Measurements from ENCODE around the gene SH2D1B.
A peak's percentile ranks its signal among the peaks of the same experiment; 100 is the strongest.
"Not testable (repeated sequence)": the region's sequence is repeated elsewhere in the genome, so short reads cannot be mapped to it uniquely, and the experiment has no call there.

SH2D1B gene

GRCh38 chr1:162366671-162367070, 45.3 kb downstream of the SH2D1B start:
- peak overlapping the region; percentile 15 to 46 (median 28) for H3K4me3 ChIP-seq

GRCh38 chr1:162366149-162366548, 45.8 kb downstream of the SH2D1B start:
- Histone ChIP-seq H3K4me3 (no peak overlapping the region), H3K27ac (no peak overlapping the region)

More at GRCh38 chr1:162366671-162367070, 45.3 kb downstream of the SH2D1B start:
- peak overlapping the region in 1 of 21 experiments; percentile 76 for H3K27ac ChIP-seq

GRCh38 chr1:162365284-162366020, 46.5 kb downstream of the SH2D1B start:
- Histone ChIP-seq H3K4me3 (no peak overlapping the region), H3K27ac (no peak overlapping the region)

DNA sequence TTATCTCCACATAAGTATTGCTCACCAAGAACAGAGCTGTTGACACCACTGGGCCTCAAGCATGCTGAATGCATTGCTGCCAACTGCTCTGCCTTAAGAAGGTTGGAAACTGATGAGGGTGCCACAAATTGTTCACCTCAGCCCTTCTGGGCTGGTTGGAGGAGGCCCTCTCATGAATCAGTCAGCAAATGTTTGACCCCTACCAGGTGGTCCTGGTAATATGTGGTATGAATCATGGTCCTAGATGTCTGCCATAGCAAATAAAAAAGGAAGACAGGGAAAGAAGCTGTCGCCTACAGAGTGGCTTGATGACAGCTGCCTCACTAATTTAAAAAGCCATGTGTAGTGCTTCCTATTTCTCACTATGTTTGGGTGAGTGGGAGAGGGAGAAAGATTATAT, 47.4 kb downstream of the SH2D1B start:
- Histone ChIP-seq H3K27ac (no peak overlapping the region), H3K4me3 (no peak overlapping the region)

DNA sequence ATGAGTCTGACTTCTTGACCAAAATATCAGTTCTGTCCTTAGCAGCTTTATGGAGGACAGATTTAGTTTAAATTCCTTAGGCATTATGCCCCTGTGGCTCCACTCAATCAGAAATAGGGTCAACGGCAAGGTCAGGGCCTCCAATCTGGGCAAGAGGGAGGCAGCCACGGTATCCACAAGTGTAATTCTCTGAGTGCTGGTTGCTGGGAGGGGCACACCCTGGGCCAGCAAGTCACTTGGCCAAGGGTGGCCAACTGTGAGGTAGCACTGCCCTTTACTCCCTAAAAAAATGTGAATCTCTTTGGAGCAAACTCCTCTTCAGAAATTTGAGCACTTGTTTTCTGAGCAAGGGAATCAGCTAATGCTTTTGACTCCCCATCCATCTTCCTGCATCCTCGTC, 48.1 kb downstream of the SH2D1B start:
- no peak overlapping the region for H3K4me3 ChIP-seq
- no peak overlapping the region for H3K27ac ChIP-seq

- Histone ChIP-seq H3K27ac (no peak overlapping the region), H3K4me3 (no peak overlapping the region)
Measured at GRCh38 chr1:162361349-162361748, 50.6 kb downstream of the SH2D1B start.

- Histone ChIP-seq H3K4me3 (no peak overlapping the region), H3K27ac (no peak overlapping the region)
Measured at GRCh38 chr1:162360874-162361260, 51.1 kb downstream of the SH2D1B start.

DNA sequence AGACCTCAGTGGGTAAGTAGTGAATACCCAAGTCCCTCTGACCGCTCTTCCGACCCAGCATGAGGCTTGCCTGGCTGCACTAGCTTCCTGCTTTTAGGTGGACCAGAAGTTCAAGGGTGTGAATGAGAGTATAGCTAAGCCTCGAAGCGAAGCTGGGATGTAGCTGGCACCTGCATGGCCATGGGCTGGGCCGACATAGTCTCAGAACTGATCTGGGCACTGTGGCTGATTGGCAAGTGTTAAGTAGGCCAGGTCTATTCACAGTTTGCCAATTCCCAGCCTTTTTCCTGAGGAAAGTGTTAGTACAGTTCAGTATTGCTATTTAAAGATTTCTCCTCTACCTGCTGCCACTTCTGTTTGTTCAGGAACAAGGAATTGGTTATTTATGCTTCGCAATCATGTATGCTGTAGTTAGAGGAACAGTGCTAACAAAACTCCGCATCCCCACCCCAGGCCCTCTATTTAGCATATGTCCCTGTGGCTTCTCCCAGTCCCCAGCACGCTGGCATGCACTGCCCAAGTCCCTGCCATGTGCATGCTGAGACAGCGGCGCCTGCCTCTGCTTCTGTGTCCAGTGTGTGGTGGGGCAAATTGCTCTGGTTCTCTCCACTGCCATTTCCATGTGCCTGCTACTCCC, 51.6 kb downstream of the SH2D1B start:
- Histone ChIP-seq H3K4me3 (no peak overlapping the region), H3K27ac (no peak overlapping the region)

- H3K27ac ChIP-seq, result no peak overlapping the region
- H3K4me3 ChIP-seq, result no peak overlapping the region
Measured at GRCh38 chr1:162359523-162360236, 52.3 kb downstream of the SH2D1B start.

GRCh38 chr1:162358928-162359327, 53.0 kb downstream of the SH2D1B start:
- H3K4me3 ChIP-seq, result no peak overlapping the region
- H3K27ac ChIP-seq, result no peak overlapping the region

DNA sequence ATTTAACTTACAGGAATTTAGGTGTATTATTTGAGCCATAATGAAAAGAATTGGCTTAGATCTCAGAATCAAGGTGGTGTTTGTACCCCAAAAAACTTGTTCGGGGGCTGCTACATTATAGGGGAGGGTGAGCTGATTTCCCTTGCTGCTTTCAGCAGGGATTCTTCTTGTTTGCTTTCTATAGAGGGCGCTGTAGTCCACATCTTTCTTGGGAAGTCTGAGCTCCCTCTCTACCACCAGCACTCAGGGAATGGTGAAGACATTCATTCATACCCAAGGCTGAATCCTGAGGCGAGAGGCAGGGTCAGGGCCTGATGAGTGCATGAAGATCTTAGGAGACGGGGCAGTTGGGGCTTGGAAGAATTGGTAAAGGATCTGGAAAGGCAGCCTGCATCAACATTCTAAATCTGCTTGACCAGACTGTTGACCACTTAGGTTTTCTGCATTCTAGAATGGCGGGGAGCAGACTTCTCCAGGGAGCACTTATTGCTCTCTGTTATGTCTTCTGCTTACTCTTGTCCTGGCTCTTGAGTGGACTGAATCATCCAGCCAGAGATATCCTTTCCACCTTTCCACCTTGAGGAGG, 54.2 kb downstream of the SH2D1B start:
- H3K4me3 ChIP-seq, result no peak overlapping the region

GRCh38 chr1:162353702-162354101, 58.2 kb downstream of the SH2D1B start:
- H3K4me3 ChIP-seq, result no peak overlapping the region
- no peak overlapping the region for H3K27ac ChIP-seq

More for the DNA sequence above, 54.2 kb downstream of the SH2D1B start:
- no peak overlapping the region for H3K27ac ChIP-seq

DNA sequence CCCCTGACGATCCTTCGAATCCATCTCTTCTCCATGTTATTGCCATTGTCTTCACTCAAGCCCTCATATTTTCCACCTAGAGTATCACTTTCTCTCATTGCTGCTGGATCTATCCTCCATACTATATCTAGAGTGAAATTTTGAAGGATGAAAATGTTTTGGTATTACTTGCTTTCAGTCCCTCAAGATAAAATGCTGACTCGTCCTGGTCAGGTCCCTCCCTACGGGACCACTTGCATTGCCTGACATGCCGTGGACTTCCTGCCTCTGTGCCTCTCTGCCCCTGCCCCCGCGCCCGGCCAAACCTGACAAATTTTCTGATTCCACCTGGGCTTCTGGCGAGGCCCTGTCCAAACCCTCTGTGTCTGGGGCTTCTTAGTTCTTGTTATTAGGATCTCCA, 58.9 kb downstream of the SH2D1B start:
- Histone ChIP-seq H3K4me3 (no peak overlapping the region), H3K27ac (no peak overlapping the region)

GRCh38 chr1:162351874-162352273, 60.1 kb downstream of the SH2D1B start:
- not testable (repeated sequence) for H3K27ac ChIP-seq, H3K4me3 ChIP-seq

DNA sequence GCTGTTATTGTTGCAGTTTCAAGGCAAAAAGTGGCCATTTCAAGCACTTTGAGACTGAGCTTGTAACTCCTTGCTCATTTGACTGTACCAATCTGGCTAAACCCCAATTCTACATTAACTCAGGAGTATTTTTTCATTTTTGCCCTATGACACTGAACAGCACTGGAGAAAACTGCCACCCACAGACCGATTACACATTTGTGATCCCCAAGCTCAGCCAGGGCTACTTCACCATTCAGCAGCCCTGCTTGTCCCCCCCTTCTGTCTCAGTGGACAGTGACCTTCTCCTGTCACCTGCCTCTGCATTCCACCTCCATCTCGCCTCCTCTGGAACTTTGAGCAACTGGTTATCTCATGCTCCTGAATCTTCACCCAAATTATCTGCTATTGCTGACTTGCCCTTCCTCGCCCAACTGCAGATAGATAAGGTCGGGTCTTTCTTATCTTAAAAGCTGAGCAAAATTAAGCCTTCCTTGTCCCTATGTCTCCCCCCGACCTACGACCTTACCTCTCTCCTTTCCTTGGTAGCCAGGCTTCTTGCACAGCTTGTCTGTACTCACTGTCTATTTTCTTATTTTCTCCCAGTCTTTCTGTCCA, 60.6 kb downstream of the SH2D1B start:
- Histone ChIP-seq H3K27ac (no peak overlapping the region), H3K4me3 (no peak overlapping the region)

DNA sequence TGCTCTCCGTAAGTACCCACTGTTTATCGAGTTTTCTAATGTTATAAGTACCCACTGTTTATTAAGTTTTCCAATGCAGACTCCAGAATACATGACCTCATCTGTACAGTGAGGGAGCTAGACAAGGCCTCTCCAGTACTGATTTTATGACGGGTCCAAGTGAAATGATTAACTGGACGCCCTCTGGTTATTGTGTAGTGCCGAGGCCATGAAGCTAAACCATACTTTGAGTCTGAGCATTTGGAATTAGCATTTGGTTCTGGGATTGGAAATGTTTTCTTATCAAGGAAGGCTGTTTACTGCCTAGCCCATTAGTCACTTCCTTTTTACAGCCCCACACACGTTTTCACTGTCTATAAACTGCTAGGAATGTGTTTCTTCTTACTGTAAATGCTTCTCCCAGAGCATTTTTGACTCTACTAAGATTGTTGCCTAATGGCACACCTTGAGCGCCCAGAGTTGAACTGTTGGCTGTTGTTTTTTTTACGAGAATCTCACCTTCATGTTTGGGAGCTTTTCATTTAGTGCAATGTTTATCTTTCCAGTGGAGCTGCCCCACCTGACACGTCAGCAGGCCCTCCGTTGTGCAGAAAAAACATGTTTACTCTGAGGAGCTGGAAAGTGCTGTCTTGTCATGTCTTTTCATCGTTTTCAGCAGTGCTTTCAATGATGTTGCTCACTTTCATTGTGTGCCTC, 62.2 kb downstream of the SH2D1B start:
- peak overlapping the region in 8 of 21 experiments; percentile 14 to 82 (median 50) for H3K27ac ChIP-seq
- H3K4me3 ChIP-seq, result no peak overlapping the region

- H3K4me3 ChIP-seq, result no peak overlapping the region
- no peak overlapping the region for H3K27ac ChIP-seq
Measured at GRCh38 chr1:162347281-162347680, 64.7 kb downstream of the SH2D1B start.
